ENCODE data around the gene SHOC2.

DNA sequence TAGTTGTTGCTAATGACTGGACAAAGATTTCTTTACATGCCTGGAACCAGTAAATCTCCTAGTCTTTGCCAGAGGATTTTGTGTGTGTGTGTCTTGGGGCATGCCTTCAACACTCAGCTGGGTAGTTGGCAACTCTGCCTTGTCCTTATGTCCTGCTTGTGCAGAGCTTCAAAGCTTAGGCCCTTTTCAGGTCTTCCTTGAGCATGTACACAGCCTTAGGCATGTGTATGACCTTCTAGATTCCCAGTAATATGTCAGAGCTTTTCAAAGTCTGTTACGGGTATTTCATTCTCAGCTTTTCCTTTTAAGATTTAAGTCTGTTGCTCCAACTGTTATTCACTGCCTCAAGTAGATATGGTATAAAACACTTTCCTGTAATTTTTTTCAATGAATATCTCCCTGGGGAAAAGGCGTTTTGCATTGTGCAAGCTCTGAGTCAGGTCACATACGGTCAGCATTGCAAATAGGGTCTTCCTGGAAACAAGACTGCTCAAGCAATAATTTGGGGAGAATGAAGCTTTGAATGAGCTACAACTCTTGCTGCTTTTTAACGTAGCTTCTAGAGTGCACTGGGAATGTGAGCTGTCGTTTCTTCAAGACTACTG lies 25.5 kb downstream of the SHOC2 start:
- TF ChIP-seq POLR2A (IDR thresholded peaks at IDR 0.05) = no peak
- no peak for TF ChIP-seq CTCF (IDR thresholded peaks at IDR 0.05)
